ENCODE measurements around the gene FOXO1.

The FOXO1 gene

GRCh38 chr13:40508767-40509342 is 157.6 kb downstream of the FOXO1 start:
- no peak for DNase-seq (ENCODE audit: extremely low read depth, insufficient read length)
- H3K4me3 ChIP-seq (replicated peaks; ENCODE audit: low read depth, low read length): no peak overlapping the region
- TF ChIP-seq, protein P1, sequence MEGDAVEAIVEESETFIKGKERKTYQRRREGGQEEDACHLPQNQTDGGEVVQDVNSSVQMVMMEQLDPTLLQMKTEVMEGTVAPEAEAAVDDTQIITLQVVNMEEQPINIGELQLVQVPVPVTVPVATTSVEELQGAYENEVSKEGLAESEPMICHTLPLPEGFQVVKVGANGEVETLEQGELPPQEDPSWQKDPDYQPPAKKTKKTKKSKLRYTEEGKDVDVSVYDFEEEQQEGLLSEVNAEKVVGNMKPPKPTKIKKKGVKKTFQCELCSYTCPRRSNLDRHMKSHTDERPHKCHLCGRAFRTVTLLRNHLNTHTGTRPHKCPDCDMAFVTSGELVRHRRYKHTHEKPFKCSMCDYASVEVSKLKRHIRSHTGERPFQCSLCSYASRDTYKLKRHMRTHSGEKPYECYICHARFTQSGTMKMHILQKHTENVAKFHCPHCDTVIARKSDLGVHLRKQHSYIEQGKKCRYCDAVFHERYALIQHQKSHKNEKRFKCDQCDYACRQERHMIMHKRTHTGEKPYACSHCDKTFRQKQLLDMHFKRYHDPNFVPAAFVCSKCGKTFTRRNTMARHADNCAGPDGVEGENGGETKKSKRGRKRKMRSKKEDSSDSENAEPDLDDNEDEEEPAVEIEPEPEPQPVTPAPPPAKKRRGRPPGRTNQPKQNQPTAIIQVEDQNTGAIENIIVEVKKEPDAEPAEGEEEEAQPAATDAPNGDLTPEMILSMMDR (IDR thresholded peaks at IDR 0.05; ENCODE audit: insufficient read depth, low read length, poor library complexity, severe bottlenecking): no peak
- no peaks in the 10 kb centered on the region for H3K36me3 ChIP-seq (ENCODE audit: control insufficient read depth, insufficient read depth, low read length)
- no peaks in the 10 kb centered on the region for H3K27me3 ChIP-seq (replicated peaks; ENCODE audit: control insufficient read depth, insufficient read depth, low read length)

DNA sequence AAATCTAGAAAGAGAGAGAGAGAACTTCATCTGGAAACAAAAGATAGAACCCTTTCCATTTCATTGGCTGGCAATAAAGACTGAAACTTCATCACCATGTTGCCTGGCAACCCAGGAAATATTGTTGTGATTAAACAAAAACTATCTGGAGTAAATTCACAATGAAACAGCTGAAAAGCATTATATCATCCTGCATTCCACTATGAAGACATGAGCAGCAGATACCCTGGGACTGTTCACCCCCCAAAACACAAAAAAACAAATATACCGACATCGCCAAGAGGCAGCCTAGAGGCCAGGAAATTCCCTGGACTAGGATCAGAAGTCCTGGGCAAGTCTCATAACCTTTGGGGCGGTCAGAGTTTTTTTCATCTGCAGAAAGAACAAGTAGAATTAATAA is 158.3 kb downstream of the FOXO1 start:
- TF ChIP-seq, protein P1 (IDR thresholded peaks at IDR 0.05; ENCODE audit: insufficient read depth, low read length, poor library complexity, severe bottlenecking): no peak
- DNase-seq (ENCODE audit: extremely low read depth, insufficient read length): no peak
- no peak overlapping the region for H3K4me3 ChIP-seq (replicated peaks; ENCODE audit: low read depth, low read length)

DNA sequence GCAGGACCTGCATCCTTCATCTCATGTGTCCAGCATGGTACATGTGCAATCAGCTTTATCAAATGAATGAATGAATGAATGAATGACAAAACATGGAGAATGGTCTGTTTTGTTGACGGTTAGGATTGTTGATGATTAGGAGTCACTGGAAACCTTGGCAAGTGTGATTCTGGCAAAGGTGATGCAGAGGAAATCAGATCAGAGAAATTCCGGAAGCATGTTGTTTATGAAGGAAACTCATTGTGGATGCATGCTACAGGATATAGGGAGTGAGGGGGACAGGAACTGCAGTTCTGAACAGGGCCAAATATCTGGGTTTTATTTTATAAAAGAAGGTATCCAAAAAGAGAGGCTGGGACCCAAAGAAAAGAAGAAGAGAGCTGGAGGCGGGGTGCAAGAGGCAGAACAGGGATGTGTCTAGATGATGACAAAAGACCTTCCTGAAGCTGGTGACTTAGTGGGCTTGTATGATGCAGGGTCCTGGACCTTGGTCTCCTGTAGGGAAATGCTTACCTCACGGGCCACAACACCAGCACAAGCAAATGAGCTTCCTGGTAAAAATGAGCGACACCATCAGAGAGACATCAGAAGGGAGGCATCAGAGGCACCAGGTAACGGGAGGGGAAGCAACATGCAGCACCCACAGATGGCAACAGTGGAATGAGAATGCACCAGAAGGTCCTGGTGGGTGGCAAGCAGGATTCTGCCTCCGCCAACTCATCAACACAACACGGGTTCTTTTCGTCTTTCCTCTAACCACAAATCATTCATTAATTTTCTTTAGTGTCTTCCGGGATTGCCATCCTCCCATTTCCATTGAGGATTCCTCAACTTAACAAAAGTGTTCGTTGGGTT is 159.6 kb downstream of the FOXO1 start:
- Histone ChIP-seq H3K36me3 (ENCODE audit: control insufficient read depth, insufficient read depth, low read length) (no peaks in the 10 kb centered on the region), H3K27me3 (replicated peaks; ENCODE audit: control insufficient read depth, insufficient read depth, low read length) (no peaks in the 10 kb centered on the region), H3K4me3 (replicated peaks; ENCODE audit: low read depth, low read length) (no peak overlapping the region)
- TF ChIP-seq, protein P1 (IDR thresholded peaks at IDR 0.05; ENCODE audit: insufficient read depth, low read length, poor library complexity, severe bottlenecking): no peak
- DNase-seq (ENCODE audit: extremely low read depth, insufficient read length): no peak

More for the DNA sequence above, 158.3 kb downstream of the FOXO1 start:
- Histone ChIP-seq H3K36me3 (ENCODE audit: control insufficient read depth, insufficient read depth, low read length) (no peaks in the 10 kb centered on the region), H3K27me3 (replicated peaks; ENCODE audit: control insufficient read depth, insufficient read depth, low read length) (no peaks in the 10 kb centered on the region)
